GM18526 (cell line): ENCODE data around the gene ADCY3.

Experiments used
- POLR2A ChIP-seq: IDR thresholded peaks from 3 replicates; pipeline ENCODE4 v1.6.1; 2011; ENCODE audit not compliant: insufficient read length; ENCODE audit errors: extremely low read depth

ADCY3 gene

GRCh38 chr2:24855726-24856125, 64.3 kb downstream of the ADCY3 start:
- TF ChIP-seq POLR2A = no peak

- no peak for TF ChIP-seq POLR2A
These were observed 64.9 kb downstream of the ADCY3 start for GRCh38 chr2:24855022-24855622.

- TF ChIP-seq POLR2A = no peak
These were observed 66.0 kb downstream of the ADCY3 start for GRCh38 chr2:24853996-24854395.

GRCh38 chr2:24853046-24853445, 67.0 kb downstream of the ADCY3 start:
- no peak for TF ChIP-seq POLR2A

- TF ChIP-seq POLR2A = no peak
These were observed 67.5 kb downstream of the ADCY3 start for GRCh38 chr2:24852431-24853020.

- no peak for TF ChIP-seq POLR2A
These were observed 68.0 kb downstream of the ADCY3 start for GRCh38 chr2:24852026-24852425.

GRCh38 chr2:24850944-24851343, 69.1 kb downstream of the ADCY3 start:
- TF ChIP-seq POLR2A = no peak

- no peak for TF ChIP-seq POLR2A
These were observed 74.3 kb downstream of the ADCY3 start for GRCh38 chr2:24845691-24846090.

- TF ChIP-seq POLR2A = no peak
These were observed 75.9 kb downstream of the ADCY3 start for GRCh38 chr2:24844023-24844685.

GRCh38 chr2:24843330-24843860, 76.6 kb downstream of the ADCY3 start:
- TF ChIP-seq POLR2A = no peak

- no peak for TF ChIP-seq POLR2A
These were observed 77.7 kb downstream of the ADCY3 start for GRCh38 chr2:24842081-24843050.

- no peak for TF ChIP-seq POLR2A
These were observed 78.8 kb downstream of the ADCY3 start for GRCh38 chr2:24840962-24841945.

- no peak for TF ChIP-seq POLR2A
These were observed 79.7 kb downstream of the ADCY3 start for GRCh38 chr2:24840164-24840869.
